GM19452 (cell line): Measurements from ENCODE around the gene TMEM120A.
A peak's percentile ranks its signal among the peaks of the same experiment; 100 is the strongest.
"Not testable (repeated sequence)": the region's sequence is repeated elsewhere in the genome, so short reads cannot be mapped to it uniquely, and the experiment has no call there.

ENCODE experiments used
- ATAC-seq: cut with Tn5 transposase; IDR thresholded peaks from one replicate; pipeline ENCODE4 v1.9.1; 2021; ENCODE audit not compliant: unreplicated experiment

The TMEM120A gene

DNA sequence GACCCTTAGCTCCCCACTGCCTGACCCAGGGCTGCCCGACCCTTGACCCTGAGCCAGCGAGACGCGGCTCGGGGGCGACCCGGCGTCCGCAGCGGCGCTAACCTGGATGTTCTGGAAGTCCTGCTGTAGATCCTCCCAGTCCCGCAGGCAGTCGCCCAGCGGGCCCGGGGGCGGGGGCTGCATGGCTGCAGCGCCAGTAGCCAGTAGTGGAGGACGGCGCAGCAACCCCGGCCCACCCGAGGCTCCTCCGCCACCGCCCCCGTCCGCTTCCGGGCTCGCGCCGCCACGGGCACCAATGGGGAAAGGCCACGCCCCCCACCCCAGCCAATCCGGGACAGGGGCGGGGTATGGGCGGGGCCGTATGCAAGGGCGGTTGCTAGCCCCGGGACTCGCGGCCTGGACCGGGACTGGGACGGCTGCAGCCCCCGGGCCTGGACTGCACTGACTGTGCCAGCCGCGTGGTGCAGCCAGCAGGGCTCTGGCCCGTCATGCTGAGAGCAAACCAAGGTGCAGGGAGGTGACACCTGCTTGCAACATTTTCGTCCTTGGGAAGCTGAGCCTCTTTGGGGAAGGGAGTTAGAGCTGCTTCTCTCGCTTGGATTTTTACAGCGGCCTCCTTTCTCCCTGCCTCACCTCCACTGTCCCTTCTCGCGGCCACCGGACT is at the start of gene TMEM120A:
TMEM120A (minus strand) TSS at position 208 of the 664 bp plus-strand sequence; CDS start at position 183, 25 bp downstream.
- peak; percentile 98 for ATAC-seq

DNA sequence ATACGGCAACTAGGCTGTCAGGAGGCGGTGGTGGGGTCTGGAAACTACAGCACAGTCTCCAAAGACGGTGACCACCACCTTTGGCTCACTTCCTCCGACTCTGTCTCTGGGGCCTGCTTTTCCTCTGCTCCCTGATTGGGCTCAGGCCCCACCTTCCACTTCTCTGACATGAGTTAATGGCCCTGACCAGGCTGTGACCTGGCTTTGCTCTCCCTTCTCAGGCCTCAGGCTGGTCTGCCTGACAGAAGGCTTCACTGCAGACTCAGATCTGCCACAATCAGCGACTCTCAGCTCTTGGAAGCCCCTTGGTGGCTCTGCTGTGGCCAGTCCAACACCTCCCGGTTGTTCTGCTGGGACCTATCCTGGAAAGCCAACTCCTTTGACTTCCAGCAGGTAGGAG is 45.7 kb upstream of the TMEM120A start:
- no peak for ATAC-seq

DNA sequence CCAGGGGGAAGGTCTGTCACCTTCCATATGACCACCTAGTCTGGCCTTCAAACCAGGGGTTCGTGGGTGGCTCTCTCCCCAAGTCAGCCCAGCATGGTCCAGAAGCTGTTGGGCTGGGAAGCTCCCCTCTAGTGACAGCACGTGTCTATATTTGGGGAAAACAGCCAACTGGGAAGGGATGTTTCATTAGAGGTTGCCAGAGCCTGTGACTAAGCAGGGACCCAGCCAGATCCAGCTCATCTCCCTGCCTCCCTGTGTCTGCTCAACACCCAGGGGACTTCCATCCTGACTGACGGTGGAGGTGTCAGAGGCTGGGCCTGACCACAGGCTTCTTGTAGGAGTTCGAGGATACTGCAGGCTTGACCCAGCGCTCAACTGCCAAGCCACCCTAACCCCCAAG is 42.9 kb upstream of the TMEM120A start:
- ATAC-seq: no peak

DNA sequence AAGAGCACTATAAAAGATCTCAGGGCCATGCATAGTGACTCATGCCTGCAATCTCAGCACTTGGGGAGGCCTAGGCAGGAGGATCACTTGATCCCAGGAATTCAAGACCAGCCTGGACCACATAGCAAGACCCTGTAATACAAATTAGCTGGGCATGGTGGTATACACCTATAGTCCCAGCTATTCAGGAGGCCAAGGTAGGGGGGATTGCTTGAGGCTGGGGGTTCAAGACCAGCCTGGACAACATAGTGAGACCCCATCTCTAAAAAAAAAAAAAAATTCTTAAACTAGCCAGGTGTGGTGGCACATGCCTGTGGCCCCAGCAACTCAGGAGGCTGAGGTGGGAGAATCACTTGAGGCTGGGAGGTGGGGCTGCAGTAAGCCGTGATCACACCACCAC is 37.6 kb upstream of the TMEM120A start:
- no peak for ATAC-seq

DNA sequence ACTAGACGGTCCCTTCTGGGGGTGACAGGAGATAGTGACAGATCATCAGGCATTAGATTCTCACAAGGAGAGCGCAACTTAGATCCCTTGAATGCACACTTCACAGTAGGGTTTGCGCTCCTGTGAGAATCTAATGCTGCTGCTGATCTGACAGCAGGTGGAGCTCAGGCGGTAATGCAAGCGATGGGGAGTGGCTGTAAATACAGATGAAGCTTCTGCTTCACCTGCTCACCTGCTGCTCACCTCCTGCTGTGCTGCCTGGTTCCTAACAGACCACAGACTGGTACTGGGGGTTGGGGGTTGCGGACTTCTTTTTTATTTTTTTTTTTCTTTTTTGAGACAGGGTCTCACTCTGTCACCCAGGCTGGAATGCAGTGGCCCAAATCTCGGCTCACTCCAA is 35.3 kb upstream of the TMEM120A start:
- ATAC-seq: not testable (repeated sequence)

DNA sequence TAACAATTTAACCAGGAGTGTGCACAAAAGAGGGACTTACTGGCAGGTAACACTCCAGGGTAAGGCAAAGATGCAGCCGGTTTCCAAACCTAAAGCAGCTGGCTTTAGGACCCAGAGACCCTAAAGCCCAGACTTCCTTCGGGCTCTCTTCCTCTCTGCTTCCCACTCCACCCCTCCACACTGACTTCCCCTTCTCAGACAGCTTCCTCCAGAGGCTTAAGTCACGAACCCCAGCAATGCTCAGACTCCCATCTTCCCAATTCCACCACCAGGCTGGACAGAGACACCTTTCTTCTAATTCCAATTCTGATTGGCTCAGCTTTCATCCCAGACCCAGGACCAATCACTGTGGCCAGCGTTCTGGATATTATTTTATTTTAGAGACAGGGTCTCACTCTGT is 28.6 kb upstream of the TMEM120A start:
- no peak for ATAC-seq

DNA sequence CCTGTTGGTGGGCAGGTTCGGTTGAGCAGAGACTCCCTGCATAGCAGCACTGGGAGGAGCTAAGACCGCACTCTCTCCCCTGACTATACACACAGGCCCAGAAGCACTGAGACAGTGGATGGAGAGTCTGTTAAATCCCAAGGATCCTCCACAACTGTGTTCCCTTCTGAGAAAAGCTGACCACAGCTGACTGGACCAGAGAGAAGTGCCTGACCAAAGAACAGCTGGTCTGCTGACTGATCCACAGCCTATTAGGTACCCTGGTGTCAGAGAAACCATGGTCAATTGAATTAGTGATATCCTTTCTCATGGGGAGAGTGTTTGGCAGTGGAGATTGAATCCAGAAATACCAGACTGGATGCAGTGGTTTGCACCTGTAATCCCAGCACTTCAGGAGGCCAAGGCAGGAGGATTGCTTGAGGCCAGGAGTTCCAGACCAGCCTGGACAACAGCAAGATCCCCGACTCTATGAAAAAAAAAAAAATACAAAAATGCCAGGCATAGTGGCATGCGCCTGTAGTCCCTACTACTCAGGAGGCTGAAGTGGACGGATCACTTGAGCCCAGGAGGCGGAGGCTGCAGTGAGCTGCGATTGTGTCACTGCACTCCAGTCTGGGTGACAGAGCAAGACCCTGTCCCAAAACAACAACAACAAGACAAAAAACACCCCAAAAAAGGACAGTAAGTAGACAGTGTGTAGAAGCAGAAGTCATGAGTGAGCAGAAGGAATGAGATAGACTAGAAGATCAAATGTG is 27.8 kb upstream of the TMEM120A start:
- ATAC-seq: no peak

DNA sequence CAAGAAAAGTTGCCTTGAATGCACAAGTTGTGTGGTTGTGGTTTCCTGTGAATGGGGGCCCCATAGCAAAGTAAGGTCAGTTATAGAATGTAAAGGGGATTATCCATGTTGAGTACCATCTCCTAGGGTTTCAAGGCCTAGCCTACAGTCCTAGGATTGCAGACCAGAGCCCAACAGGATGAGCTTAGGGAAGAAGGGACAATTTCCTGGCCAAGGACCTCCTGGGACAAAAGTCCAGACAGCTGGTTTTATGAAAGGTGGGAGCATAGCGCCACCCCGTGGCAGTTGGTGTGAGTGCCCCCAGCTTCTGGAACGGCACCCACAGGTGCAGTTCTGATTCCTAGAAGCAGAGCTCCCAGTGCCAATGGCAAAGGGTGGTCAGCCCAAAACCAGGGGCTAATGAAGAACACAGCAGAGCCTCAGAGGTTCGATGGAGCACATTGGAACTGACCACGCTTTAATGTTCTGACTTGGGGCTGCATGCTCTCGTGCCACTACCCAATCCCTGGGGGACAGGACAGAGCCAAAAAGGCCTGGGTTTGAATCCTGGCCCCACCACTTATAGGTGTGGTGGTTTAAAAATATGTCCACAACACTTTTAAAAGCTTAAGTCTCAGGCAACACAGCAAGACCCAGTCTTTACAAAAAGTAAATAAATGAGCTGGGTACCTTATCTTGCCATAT is 25.8 kb upstream of the TMEM120A start:
- no peak for ATAC-seq

DNA sequence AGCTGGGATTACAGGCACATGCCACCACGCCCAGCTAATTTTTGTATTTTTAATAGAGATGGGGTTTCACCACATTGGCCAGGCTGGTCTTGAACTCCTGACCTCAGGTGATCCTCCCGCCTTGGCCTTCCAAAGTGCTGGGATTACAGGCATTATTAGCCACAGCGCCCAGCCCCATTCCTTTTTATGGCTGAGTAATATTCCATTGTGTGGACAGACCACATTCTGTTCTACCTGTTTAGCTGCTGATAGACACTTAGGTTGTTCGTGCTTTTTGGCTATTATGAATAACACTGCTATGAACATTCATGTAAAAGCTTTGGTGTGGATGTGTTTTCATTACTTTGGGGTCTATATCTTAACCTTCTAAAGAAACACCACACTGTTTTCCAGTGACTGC is 24.1 kb upstream of the TMEM120A start:
- not testable (repeated sequence) for ATAC-seq

DNA sequence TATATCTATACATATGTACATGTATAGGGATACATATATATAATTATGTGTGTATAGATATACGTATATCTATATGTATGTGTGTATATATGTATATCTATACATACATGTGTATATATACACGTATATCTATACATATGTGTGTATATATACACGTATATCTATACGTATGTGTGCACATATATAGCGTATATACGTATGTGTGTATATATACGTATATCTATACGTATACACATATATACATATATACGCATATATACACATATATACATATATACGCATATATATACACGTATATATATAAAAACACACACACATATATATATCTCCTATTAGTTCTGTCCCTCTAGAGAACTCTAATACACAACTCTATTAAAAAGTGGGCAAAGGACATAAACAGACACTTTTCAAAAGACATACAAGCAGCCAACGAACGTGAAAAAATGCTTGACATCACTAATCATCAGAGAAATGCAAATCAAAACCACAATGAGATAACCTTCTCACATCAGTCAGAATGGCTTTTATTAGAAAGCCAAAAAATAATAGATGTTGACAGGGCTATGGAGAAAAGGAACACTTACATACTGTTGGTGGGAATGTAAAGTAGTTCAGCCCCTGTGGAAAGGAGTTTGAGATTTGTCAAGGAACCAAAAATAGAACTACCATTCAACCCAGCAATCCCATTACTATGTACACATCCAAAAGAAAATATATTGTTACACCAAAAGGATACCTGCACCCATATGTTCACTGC is 22.0 kb upstream of the TMEM120A start:
- no peak for ATAC-seq

DNA sequence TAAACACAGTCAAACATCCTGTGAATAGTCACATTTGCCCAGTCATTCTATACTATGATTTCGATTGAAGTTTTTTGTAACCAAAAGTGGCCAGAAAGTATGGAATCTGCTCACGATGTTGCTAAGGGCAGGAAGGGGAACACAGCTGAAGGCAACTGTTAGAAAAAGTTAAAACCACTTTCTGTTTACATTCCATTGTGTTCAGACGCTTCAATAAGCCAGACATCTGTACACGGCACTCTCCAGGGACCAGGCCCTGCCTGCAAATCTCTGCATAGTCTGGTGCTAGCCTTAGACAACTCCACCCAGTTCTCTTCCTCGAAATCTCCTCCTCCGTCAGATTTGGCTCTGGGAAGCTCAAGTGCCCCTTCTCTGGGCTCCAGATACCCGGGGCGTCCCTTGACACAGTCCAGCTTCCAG is 17.1 kb upstream of the TMEM120A start:
- ATAC-seq: no peak

DNA sequence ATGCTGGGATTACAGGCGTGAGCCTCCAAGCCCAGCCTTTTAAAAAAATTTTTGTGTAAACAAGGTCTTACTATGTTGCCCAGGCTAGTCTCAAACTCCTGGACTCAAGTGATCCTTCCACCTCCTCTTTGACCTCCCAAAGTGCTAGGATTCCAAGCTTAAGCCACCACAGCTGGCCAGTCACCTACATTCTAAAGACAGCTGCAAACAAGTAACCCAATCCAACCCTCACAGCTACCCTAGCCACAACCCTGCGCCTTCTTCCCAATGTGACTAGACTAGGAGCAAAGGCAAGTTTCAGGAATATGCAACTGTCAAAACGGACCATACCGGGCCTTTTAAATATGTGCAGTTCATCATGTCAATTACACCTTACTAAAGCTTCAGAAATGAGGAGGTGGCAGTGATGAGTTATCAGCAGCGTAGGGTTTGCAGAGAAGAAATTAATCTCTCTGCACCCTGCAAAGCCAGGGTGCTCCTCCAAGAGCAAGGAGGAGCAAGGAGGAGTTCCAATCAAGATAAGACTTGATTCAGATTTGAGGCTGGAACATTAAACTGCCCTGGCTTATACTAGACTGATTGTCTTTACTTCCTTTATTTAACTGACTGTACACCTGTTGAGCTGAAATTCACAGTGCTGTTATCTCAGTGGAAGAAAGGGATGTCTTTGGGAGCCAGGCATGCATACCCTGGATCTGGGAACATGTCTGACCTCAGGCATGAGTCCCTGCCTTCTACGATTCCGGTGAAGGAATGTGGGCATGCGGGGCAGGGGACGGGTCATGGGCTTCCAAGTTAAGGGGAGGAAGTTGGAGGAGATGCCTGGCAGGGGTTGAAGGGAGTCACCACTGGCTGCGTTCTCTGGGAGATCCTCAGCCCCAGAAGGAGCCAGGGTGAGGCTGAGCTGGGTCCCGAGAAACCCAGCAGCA is 15.5 kb upstream of the TMEM120A start:
- no peak for ATAC-seq

DNA sequence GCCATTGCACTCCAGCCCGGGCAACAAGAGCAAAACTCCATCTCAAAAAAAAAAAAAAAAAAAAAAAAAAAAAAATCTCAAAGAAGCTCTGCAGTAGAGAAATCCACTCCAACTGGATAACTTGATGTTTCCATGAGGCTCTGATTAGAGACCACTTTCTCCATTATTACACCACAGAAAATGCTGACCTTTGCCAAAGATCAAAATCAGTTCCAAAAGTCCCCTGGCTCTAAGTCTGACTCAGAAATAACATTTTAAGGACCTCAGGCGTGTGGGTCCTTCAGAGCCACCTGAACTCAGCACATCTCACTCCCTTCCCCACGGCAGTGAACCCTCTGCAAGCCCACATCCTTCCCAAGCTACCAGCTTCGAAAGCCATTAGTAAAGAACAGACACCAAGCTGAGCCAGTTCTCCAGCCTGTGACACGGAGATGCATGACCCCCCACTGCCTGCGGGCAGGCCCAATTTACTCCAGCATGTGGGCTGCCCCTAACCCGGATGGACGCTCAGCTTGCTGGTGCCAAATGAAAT is 13.8 kb upstream of the TMEM120A start:
- no peak for ATAC-seq

DNA sequence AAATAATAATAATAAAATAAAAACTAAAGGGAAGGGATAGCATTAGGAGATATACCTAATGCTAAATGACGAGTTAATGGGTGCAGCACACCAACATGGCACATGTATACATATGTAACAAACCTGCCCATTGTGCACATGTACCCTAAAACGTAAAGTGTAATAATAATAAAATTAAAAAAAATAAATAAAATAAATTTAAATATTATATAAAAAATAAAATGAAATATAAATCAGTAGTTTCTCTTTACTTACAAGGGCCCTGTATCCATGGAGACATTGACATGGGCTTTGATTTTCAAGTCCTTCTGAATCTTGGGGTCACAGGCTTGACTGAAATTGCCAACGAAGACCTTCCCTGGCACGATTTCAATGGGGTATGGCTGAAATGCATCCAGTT is 10.6 kb upstream of the TMEM120A start:
- not testable (repeated sequence) for ATAC-seq

DNA sequence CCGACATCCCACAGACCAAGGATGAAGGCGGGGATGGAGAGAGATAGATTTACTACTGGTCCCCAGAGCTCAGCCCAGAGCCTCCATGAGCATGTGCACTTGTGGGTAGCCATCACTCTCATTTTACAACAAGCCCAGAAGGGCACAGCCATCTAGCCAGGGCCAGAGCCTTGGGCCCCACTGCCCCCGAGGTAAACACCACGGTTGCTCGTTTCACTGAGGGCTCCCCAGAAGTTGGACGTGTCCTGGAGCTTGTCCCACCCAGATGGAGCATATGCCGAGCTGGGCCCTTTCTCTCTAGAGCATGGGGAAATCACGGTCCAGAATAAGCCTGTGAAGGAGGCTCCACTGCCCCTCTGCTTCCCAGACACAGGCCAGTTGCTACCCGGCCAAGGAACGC is 9.0 kb upstream of the TMEM120A start:
- no peak for ATAC-seq

DNA sequence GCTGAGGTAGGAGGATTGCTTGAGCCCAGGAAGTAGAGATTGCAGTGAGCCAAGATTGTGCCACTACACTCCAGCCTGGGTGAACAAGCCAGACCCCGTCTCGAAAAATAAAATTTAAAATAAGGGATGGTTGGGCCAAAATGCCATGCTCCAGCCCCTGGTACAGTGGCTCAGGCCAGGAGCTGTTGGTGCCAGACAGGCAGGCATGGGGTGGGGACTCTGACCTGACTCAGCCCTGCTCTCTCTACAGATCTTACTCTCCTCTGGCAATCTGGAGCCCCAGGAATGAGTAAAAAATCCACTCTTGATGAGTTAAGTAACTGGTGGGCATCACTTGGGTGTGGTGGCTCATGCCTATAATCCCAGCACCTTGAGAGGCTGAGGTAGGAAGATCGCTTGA is 8.4 kb upstream of the TMEM120A start:
- no peak for ATAC-seq

DNA sequence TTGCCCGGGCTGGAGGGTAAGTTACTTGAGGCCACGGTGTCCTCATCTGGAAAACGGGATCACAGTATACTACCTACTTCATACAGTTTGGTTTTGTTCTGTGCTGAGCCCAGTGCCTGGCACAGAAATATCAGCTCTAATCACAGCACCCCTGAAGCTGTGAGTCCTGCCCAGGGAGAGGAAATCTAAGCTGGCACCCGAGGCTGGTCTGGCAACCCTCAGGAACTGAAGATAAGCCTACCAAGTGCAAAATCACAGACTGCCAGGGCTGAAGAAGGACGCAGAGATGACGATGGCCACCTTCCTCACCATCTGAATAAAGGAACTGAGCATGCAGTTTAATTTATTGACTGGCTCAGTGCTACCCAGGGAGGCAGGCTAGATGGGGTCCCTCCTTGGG is 7.7 kb upstream of the TMEM120A start:
- ATAC-seq: no peak

DNA sequence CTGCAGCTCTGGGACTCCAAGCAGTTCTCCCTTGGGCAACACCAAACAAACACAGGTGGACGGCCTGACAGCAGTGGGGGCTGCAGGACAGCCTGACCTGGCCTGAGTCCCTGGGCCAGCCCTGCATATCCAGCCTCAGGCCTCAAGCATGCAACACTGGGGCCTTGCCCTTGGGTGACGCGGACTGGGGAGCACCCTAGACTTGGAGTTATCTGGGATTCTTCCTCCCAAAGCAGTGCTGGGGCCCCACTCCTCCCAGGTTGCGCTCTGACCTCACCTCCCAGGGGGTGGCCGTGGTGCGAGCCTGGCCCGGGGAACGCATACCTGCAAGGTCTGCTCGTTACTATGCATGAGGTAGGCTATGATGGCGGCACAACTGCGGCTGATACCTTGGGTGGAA is 6.2 kb upstream of the TMEM120A start:
- ATAC-seq: no peak

DNA sequence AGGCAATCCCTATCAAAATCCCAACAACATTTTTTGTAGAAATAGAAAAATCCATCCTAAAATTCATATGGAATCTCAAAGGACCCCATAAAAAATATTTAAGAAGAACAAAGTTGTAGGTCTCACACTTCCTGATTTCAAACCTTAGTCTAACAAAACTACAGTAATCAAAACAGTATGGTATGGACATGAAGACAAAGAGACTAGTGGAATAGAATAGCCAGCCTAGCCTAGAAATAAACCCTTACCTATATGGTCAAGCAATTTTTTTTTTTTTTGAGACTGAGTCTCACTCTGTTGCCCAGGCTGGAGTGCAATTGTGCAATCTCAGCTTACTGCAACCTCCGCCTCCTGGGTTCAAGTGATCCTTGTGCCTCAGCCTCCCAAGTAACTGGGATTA is 3.6 kb upstream of the TMEM120A start:
- no peak for ATAC-seq

DNA sequence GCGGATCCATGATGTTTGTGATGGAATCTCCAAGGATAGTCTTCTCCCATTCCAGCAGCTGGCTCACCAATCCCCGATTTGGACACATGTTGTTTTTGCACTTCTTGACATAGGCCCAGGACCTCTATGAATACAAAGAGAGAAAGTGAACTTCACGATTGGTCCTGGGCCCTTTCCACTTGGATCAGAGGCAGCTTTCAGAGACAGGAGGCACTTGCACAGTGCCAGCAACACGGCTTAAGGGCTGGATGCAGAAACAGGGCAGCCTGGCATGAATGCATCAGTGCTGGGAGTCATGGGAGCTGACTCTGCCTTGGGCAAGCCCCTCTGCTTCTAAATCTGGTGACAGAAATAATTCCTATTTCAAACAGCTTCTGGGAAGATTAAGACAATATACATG is 2.1 kb upstream of the TMEM120A start:
- ATAC-seq: no peak
